Body of pancreas (tissue), 4 donors: Measurements from ENCODE around the gene TSR1. TPM values are rescaled to one million over a fixed set of nuclear protein-coding genes. Genes with fewer than 3 reads are reported as not detected.

Experiments used
- ATAC-seq: fragments of 150-250 bp; one replicate; pipeline ENCODE4 v1.9.1; 2016
- DNase-seq, 4 donors: peaks; one replicate each; pipeline ENCODE4 v3.0.0-alpha.2; 2019
- H3K27ac ChIP-seq, 4 donors: fragments of 200-600 bp; sonication (generic); 1 replicate in 3 of 4; 2 replicates in 1 of 4; pipeline versions ENCODE4 v1.5.1 to v1.6.1; 2016 to 2019; ENCODE audit warnings: mild to moderate bottlenecking in 1 of 4, mixed read lengths in 1 of 4, moderate library complexity in 1 of 4
- H3K27me3 ChIP-seq, 2 donors: fragments of 200-600 bp; sonication (generic); one replicate each; pipeline ENCODE4 v1.6.0; 2016; ENCODE audit warnings: mild to moderate bottlenecking in 1 of 2
- H3K36me3 ChIP-seq, 2 donors: fragments of 200-600 bp; sonication (generic); replicated peaks in 1 of 2; 2 replicates each; pipeline ENCODE4 v1.5.1; 2016; ENCODE audit warnings: low read depth in 2 of 2; ENCODE audit not compliant: insufficient read depth in 1 of 2
- H3K4me1 ChIP-seq: fragments of 200-600 bp; sonication (generic); one replicate; pipeline ENCODE4 v1.6.0; 2016
- H3K4me3 ChIP-seq, 2 donors: fragments of 200-600 bp; sonication (generic); 1 replicate in 1 of 2; 2 replicates in 1 of 2; pipeline ENCODE4 v1.5.1; 2016 to 2019
- H3K9me3 ChIP-seq, 3 donors: fragments of 200-600 bp; sonication (generic); 1 replicate in 2 of 3; 2 replicates in 1 of 3; pipeline ENCODE4 v1.5.1; 2016
- POLR2A ChIP-seq, 3 donors: fragments of 450-650 bp; IDR thresholded peaks; one replicate each; pipeline ENCODE4 v1.6.1; 2016; ENCODE audit warnings: antibody characterized with exemption in 3 of 3, mild to moderate bottlenecking in 2 of 3
- WGBS, 2 donors: methylation state at CpG; one replicate each; pipeline ENCODE4 v1.1.5; 2017; 5-methylcytosine and 5-hydroxymethylcytosine counted together
- intact Hi-C: fragments of 100-400 bp; cut with DNase I; formaldehyde crosslinking; loops from one replicate; pipeline ENCODE4 v1.15.1; 2023
- total RNA-seq, 2 donors: library from RNA; depleted of rRNA; stranded (reverse); fragments of >200 nt; gene quantifications; one replicate each; pipeline ENCODE4 v1.1.0, GENCODE V29; 2016
- TF ChIP-seq, protein P1 (sequence below), 7 experiments: fragments of 450-650 bp in 4 of 7; fragments of 200-600 bp in 3 of 7; sonication (generic) in 3 of 7; IDR thresholded peaks; one replicate each; pipeline ENCODE4 v1.5.1; 2016 to 2019; ENCODE audit warnings: antibody characterized with exemption in 7 of 7

TSR1 gene
- total RNA-seq, 2 donors from 2014 or later = 24.9 to 59.3 TPM

DNA sequence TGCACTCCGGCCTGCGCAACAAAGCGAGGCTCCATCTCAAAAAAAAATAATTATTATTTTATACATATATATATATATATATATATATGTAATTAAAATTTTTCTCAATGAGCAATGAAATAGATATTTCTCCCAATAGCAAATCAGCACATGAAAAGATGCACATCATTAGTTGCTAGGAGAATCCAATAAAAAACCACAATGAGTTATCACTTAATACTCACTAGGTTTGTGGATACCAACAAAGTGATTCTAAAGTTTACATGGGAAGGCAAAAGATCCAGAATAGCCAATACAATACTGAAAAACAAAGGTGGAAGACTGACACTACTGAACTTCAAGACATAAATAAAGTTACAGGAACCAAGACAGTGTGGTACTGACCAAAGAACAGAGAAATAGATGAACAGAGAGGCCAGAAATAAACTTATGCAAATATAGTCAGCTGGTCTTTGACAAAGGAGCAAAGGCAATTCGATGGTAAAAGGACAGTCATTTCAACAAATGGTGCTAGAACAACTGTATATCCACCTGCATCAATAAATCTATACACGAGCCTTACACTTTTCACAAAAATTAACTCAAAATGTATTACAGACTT is 46.3 kb downstream of the TSR1 start:
- H3K9me3 ChIP-seq = no peaks in the 10 kb centered on the region
- H3K27ac ChIP-seq = no peak overlapping the region
- peaks cover 0 to 18% of the 10 kb centered on the region in 2 donors for H3K36me3 ChIP-seq
- DNase-seq = no peak
- H3K4me3 ChIP-seq = no peak overlapping the region
- intact Hi-C loops = no loop called here
- no peaks in the 10 kb centered on the region for H3K4me1 ChIP-seq
- TF ChIP-seq POLR2A (IDR thresholded peaks at IDR 0.05) = no peak
- TF ChIP-seq, protein P1, sequence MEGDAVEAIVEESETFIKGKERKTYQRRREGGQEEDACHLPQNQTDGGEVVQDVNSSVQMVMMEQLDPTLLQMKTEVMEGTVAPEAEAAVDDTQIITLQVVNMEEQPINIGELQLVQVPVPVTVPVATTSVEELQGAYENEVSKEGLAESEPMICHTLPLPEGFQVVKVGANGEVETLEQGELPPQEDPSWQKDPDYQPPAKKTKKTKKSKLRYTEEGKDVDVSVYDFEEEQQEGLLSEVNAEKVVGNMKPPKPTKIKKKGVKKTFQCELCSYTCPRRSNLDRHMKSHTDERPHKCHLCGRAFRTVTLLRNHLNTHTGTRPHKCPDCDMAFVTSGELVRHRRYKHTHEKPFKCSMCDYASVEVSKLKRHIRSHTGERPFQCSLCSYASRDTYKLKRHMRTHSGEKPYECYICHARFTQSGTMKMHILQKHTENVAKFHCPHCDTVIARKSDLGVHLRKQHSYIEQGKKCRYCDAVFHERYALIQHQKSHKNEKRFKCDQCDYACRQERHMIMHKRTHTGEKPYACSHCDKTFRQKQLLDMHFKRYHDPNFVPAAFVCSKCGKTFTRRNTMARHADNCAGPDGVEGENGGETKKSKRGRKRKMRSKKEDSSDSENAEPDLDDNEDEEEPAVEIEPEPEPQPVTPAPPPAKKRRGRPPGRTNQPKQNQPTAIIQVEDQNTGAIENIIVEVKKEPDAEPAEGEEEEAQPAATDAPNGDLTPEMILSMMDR (IDR thresholded peaks at IDR 0.05) = no peak
- H3K27me3 ChIP-seq = no peaks in the 10 kb centered on the region
- no peak for ATAC-seq
- WGBS, 2 donors = 77 to 93% methylated on average over 5 of the region's 5 CpGs

DNA sequence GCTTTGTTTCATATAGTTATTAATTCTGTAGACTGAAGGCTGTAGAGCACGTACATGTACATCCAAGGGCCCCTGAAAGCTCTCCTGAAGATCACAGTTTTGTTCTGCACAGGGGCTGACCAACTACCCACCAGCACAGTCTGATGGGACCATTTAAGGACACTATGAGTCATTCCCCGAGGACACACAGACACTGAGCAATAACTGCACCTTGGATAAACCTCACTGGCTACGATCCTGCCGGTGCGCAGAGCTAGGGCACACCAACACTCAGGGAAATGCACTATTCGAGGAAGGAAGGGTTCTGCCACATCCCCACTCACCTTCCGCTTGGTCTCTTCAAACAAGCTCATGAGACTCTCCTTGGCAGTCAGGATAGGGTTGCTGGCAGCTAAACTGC is 53.0 kb downstream of the TSR1 start:
- TF ChIP-seq POLR2A (IDR thresholded peaks at IDR 0.05) = no peak
- TF ChIP-seq, protein P1 (IDR thresholded peaks at IDR 0.05) = no peak
- Histone ChIP-seq H3K27me3 (no peaks in the 10 kb centered on the region), H3K9me3 (no peaks in the 10 kb centered on the region), H3K36me3 (peaks cover 0 to 24% of the 10 kb centered on the region in 2 donors), H3K4me1 (no peaks in the 10 kb centered on the region), H3K4me3 (no peak overlapping the region), H3K27ac (no peak overlapping the region)
- intact Hi-C loops = no loop called here
- 79 to 84% methylated on average over 2 to 7 of the region's 7 CpGs for WGBS, 2 donors
- ATAC-seq (no peak), DNase-seq (no peak)

DNA sequence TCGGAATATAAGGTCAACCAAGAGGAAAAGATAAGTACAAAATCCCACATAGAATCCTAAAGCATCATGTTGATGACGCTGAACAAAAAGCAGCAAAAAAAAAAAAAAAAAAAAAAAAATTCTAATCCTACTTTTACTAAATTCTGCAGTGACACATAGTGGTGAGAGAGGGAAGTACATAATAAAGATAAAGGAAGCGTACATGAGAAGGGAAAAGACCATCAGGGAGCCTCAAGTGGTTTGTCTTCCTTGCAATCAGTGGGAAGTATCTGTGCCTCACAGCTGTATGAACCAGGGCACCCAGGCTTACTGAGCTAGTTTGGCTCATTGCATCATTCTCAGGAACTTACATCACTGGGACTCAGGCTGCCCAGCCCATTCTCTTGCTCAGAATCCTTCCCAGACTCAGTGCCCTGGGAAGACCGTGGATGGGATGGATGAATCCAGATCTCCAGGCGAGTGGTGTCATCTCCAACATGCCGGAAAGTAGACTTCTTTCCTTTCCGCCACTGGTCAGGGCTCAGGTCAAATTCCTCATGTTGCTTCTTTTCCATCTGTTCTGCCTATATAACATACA is 53.9 kb downstream of the TSR1 start:
- no peaks in the 10 kb centered on the region for H3K9me3 ChIP-seq
- peak in 1 of 4 donors; percentile 13 for DNase-seq
- peaks cover 0 to 20% of the 10 kb centered on the region in 2 donors for H3K36me3 ChIP-seq
- 53 to 60% methylated on average over 7 of the region's 7 CpGs for WGBS, 2 donors
- TF ChIP-seq POLR2A (IDR thresholded peaks at IDR 0.05) = no peak
- TF ChIP-seq, protein P1 (IDR thresholded peaks at IDR 0.05) = peak; percentile 30 to 73 (median 49)
- H3K4me1 ChIP-seq = no peaks in the 10 kb centered on the region
- intact Hi-C loops = no loop called here
- H3K27me3 ChIP-seq = no peaks in the 10 kb centered on the region
- ATAC-seq = peak; percentile 53
- no peak overlapping the region for H3K4me3 ChIP-seq
- no peak overlapping the region for H3K27ac ChIP-seq

DNA sequence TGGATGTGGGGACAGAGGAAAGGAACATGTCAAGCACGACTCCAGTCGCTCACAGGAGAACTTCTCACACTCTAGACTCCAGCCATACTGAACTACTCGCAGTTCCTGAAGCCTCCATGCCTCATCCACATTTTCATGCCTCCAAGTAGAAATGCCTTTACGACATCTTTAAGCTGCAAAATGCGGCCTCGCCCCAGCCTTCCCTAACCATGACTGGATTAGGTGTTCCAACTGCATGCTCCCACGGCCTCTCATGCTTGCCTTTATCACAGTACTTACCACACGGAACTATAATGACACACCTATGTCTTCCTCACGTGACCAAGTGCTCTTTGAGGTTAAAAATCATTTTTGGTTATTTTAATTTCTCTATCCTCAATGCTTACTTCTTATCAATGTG is 56.5 kb downstream of the TSR1 start:
- H3K4me1 ChIP-seq = no peaks in the 10 kb centered on the region
- ATAC-seq = no peak
- DNase-seq = no peak
- intact Hi-C loops = no loop called here
- 87 to 88% methylated on average over 9 of the region's 9 CpGs for WGBS, 2 donors
- H3K27ac ChIP-seq = no peak overlapping the region
- H3K9me3 ChIP-seq = no peaks in the 10 kb centered on the region
- H3K4me3 ChIP-seq = no peak overlapping the region
- TF ChIP-seq, protein P1 (IDR thresholded peaks at IDR 0.05) = no peak
- TF ChIP-seq POLR2A (IDR thresholded peaks at IDR 0.05) = no peak
- H3K27me3 ChIP-seq = no peaks in the 10 kb centered on the region
- H3K36me3 ChIP-seq = peaks cover 0 to 19% of the 10 kb centered on the region in 2 donors
